Measurements from ENCODE around the gene CMTR2. TPM values are rescaled to one million over a fixed set of nuclear protein-coding genes. Genes with fewer than 3 reads are reported as not detected.

Gene CMTR2
- total and polyA plus RNA-seq, 2 experiments from 2014 or later, result 11.4 to 43.2 TPM

GRCh38 chr16:71297341-71297634 lies 8.1 kb upstream of the CMTR2 start:
- Histone ChIP-seq H3K79me2 (no peaks in the 10 kb centered on the region), H3K4me3 (no peak overlapping the region), H3K27ac (no peak overlapping the region), H3K4me2 (no peak overlapping the region), H3K9me3 (ENCODE audit: low read depth) (no peaks in the 10 kb centered on the region), H3K36me3 (replicated peaks; ENCODE audit: insufficient read depth, low read depth) (no peaks in the 10 kb centered on the region), H3K4me1 (ENCODE audit: insufficient read depth) (no peaks in the 10 kb centered on the region), H3K27me3 (peaks cover 8% of the 10 kb centered on the region), H4K20me1 (ENCODE audit: insufficient read depth, poor library complexity, severe bottlenecking) (no peaks in the 10 kb centered on the region), H3K9me2 (replicated peaks; ENCODE audit: insufficient read depth) (no peaks in the 10 kb centered on the region), H2AFZ (no peak overlapping the region)
- DNase-seq (ENCODE audit: low spot score), result no peak
- TF ChIP-seq EZH2 (IDR thresholded peaks at IDR 0.05; ENCODE audit: borderline replicate concordance) (no peak), CTCF (IDR thresholded peaks at IDR 0.05; ENCODE audit: poor library complexity) (no peak), EZH2phosphoT487 (IDR thresholded peaks at IDR 0.05; ENCODE audit: low read depth, severe bottlenecking, unreplicated experiment) (no peak)
- 85% methylated on average over 2 of the region's 2 CpGs for WGBS (ENCODE audit: low lambda C conversion rate, missing lambda C conversion rate)

GRCh38 chr16:71296584-71297340 lies 7.6 kb upstream of the CMTR2 start:
- Histone ChIP-seq H3K9me3 (ENCODE audit: low read depth) (no peaks in the 10 kb centered on the region), H3K4me1 (ENCODE audit: insufficient read depth) (no peaks in the 10 kb centered on the region), H2AFZ (no peak overlapping the region), H3K36me3 (replicated peaks; ENCODE audit: insufficient read depth, low read depth) (no peaks in the 10 kb centered on the region), H3K9me2 (replicated peaks; ENCODE audit: insufficient read depth) (no peaks in the 10 kb centered on the region), H3K27me3 (peaks cover 3% of the 10 kb centered on the region), H3K79me2 (no peaks in the 10 kb centered on the region), H3K27ac (no peak overlapping the region), H3K4me2 (no peak overlapping the region), H3K4me3 (no peak overlapping the region), H4K20me1 (ENCODE audit: insufficient read depth, poor library complexity, severe bottlenecking) (no peaks in the 10 kb centered on the region)
- WGBS (ENCODE audit: low lambda C conversion rate, missing lambda C conversion rate), result 71% methylated on average over 3 of the region's 3 CpGs
- DNase-seq (ENCODE audit: low spot score), result no peak
- TF ChIP-seq CTCF (IDR thresholded peaks at IDR 0.05; ENCODE audit: poor library complexity) (no peak), EZH2 (IDR thresholded peaks at IDR 0.05; ENCODE audit: borderline replicate concordance) (no peak), EZH2phosphoT487 (IDR thresholded peaks at IDR 0.05; ENCODE audit: low read depth, severe bottlenecking, unreplicated experiment) (no peak)

- no peak overlapping the region for H3K4me3 ChIP-seq
- no peak overlapping the region for H3K4me2 ChIP-seq
- 89% methylated on average over 1 of the region's 1 CpG for WGBS (ENCODE audit: low lambda C conversion rate, missing lambda C conversion rate)
- no peaks in the 10 kb centered on the region for H4K20me1 ChIP-seq (ENCODE audit: insufficient read depth, poor library complexity, severe bottlenecking)
- no peak overlapping the region for H2AFZ ChIP-seq
- no peaks in the 10 kb centered on the region for H3K79me2 ChIP-seq
- no peak overlapping the region for H3K27ac ChIP-seq
- peaks cover 3% of the 10 kb centered on the region for H3K27me3 ChIP-seq
- no peaks in the 10 kb centered on the region for H3K36me3 ChIP-seq (replicated peaks; ENCODE audit: insufficient read depth, low read depth)
- no peaks in the 10 kb centered on the region for H3K9me2 ChIP-seq (replicated peaks; ENCODE audit: insufficient read depth)
- H3K4me1 ChIP-seq (ENCODE audit: insufficient read depth), result no peaks in the 10 kb centered on the region
- TF ChIP-seq EZH2phosphoT487 (IDR thresholded peaks at IDR 0.05; ENCODE audit: low read depth, severe bottlenecking, unreplicated experiment), result no peak
- no peak for TF ChIP-seq CTCF (IDR thresholded peaks at IDR 0.05; ENCODE audit: poor library complexity)
- TF ChIP-seq EZH2 (IDR thresholded peaks at IDR 0.05; ENCODE audit: borderline replicate concordance), result no peak
- DNase-seq (ENCODE audit: low spot score), result no peak
- H3K9me3 ChIP-seq (ENCODE audit: low read depth), result no peaks in the 10 kb centered on the region
These were observed 6.7 kb upstream of the CMTR2 start for GRCh38 chr16:71295950-71296349.

All from hepatocyte (in vitro differentiated cells).